Neuron (in vitro differentiated cells): ENCODE measurements around the gene INO80C.

Experiments
- H2AFZ ChIP-seq: one replicate; pipeline ENCODE4 v1.6.1; 2013; ENCODE audit warnings: low read depth, mild to moderate bottlenecking, inconsistent platforms, low read length, moderate library complexity
- H3K27me3 ChIP-seq: one replicate; pipeline ENCODE4 v1.6.1; 2013; ENCODE audit warnings: low read length; ENCODE audit not compliant: insufficient read depth
- H3K36me3 ChIP-seq: one replicate; pipeline ENCODE4 v1.6.1; 2013; ENCODE audit warnings: low read length; ENCODE audit not compliant: insufficient read depth
- H3K4me1 ChIP-seq: one replicate; pipeline ENCODE4 v1.6.1; 2013; ENCODE audit warnings: low read length; ENCODE audit not compliant: insufficient read depth
- H3K4me3 ChIP-seq: 2 replicates; pipeline ENCODE4 v1.5.1; 2013; ENCODE audit warnings: mild to moderate bottlenecking, low read length, moderate library complexity
- H3K9me3 ChIP-seq: one replicate; pipeline ENCODE4 v1.6.1; 2013; ENCODE audit warnings: low read length

INO80C gene

DNA sequence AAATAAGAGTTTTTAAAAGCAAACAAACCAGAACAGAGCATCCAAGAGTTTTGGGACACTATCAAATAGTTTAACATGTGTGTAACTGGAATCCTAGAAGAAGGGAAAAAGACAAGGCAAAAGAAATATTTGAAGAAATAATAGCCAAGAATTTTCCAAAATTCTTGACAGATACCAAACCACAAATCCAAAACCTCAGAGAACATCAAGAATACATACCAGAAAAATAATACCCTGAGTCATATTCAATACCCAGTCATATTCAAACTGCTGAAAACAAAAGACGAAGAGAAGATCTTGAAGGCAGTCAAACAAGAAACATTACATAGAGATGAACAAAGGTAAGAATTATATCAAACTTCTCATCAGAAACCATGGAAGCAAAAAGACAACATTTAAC, 22.9 kb downstream of the INO80C start:
- Histone ChIP-seq H3K4me1 (peaks cover 5% of the 10 kb centered on the region), H3K4me3 (no peak overlapping the region), H3K27me3 (no peaks in the 10 kb centered on the region), H3K9me3 (no peaks in the 10 kb centered on the region), H3K36me3 (peaks cover 2% of the 10 kb centered on the region), H2AFZ (no peak overlapping the region)

DNA sequence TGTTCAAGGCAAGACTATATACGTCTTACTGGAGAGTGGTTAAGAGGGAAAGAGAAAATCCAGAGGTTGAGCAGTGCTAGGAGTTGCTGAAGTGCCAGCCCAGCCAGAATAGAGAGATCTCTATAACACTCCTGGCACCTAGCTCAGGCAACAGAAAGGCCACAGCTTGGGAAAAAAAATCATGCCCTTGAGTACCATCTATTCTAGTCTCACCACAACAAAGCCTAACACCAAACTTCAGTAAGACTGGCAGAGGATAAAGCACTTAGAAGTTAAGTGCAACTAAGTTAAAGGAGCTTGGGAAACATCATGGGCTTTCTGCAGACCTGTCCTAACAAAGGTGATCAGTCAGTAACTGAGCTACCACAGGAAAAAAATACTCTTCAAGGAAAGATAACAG, 24.2 kb downstream of the INO80C start:
- H3K9me3 ChIP-seq: no peaks in the 10 kb centered on the region
- H3K4me1 ChIP-seq: no peaks in the 10 kb centered on the region
- H3K36me3 ChIP-seq: peaks cover 2% of the 10 kb centered on the region
- H3K27me3 ChIP-seq: no peaks in the 10 kb centered on the region
- H2AFZ ChIP-seq: no peak overlapping the region
- H3K4me3 ChIP-seq: no peak overlapping the region

GRCh38 chr18:35470435-35470834, 27.3 kb downstream of the INO80C start:
- Histone ChIP-seq H3K4me3 (no peak overlapping the region), H3K9me3 (no peaks in the 10 kb centered on the region), H3K4me1 (no peaks in the 10 kb centered on the region), H2AFZ (no peak overlapping the region), H3K27me3 (no peaks in the 10 kb centered on the region), H3K36me3 (peaks cover 2% of the 10 kb centered on the region)

GRCh38 chr18:35469725-35470124, 28.0 kb downstream of the INO80C start:
- peaks cover 2% of the 10 kb centered on the region for H3K36me3 ChIP-seq
- H3K4me1 ChIP-seq: no peaks in the 10 kb centered on the region
- no peak overlapping the region for H2AFZ ChIP-seq
- no peaks in the 10 kb centered on the region for H3K27me3 ChIP-seq
- H3K4me3 ChIP-seq: no peak overlapping the region
- H3K9me3 ChIP-seq: no peaks in the 10 kb centered on the region

DNA sequence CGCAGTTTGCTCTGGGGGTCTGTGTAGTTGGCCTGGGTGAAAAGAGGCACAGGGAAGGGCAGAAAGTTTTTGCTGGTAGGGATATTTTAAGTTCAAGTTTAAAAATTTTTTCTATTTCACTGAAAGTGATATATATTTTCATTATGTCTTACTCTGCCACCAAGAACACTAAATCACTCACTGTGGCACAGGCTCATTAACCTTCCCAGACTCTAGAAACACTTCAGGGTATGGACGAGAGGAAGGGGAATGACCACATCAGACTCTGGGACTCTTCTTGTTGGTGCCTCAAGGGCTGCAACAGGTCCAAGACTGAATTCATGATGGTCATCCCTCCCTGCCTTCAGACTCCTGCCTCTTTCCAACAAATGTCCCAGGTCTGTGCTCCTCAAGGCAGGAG, 29.0 kb downstream of the INO80C start:
- Histone ChIP-seq H3K4me3 (no peak overlapping the region), H3K4me1 (no peaks in the 10 kb centered on the region), H3K27me3 (no peaks in the 10 kb centered on the region), H2AFZ (no peak overlapping the region), H3K36me3 (peaks cover 2% of the 10 kb centered on the region), H3K9me3 (no peaks in the 10 kb centered on the region)

DNA sequence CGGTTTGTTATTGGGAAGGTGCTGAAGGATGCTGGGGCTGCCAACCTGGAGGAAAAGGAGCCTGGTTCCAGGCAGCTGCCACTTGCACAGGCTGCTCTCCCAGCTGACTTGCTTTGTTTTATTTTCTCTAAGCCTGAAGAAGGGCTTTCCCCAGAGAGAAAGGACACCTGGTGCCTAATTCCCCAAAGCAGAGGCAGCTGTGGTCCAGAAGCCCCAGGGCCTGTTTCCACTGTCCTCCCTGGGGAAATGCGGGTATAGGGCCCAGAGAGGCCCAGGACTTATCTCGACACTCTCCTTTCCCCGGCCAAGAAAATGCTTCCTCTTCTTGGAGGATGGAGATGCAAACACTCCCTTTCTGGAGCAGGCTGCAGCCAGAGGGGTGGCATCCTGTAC, 30.1 kb downstream of the INO80C start:
- Histone ChIP-seq H3K9me3 (no peaks in the 10 kb centered on the region), H3K27me3 (no peaks in the 10 kb centered on the region), H3K4me1 (no peaks in the 10 kb centered on the region), H3K4me3 (no peak overlapping the region), H2AFZ (no peak overlapping the region), H3K36me3 (no peaks in the 10 kb centered on the region)

- Histone ChIP-seq H3K36me3 (no peaks in the 10 kb centered on the region), H3K27me3 (no peaks in the 10 kb centered on the region), H3K9me3 (no peaks in the 10 kb centered on the region), H3K4me1 (no peaks in the 10 kb centered on the region), H3K4me3 (no peak overlapping the region), H2AFZ (no peak overlapping the region)
These were observed 30.7 kb downstream of the INO80C start for GRCh38 chr18:35466815-35467623.

DNA sequence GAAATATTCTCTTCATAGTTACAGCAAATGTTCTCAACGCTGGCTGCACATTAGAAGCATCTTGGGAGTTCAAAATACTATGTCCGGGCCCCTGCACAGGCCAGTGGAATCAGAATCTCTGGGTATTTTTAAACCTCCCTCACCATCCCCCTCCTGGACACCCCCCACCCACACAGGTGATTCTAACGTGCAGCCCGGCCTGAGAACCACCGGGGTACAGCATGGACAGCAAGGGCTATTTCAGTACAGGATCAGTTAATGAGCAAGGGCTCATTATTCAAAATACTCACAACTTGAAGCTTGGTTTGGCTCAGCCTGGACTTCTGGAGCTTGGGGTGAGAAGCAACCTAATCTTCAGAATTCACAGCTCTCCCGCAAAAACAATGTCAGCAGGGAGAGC, 31.4 kb downstream of the INO80C start:
- Histone ChIP-seq H3K36me3 (no peaks in the 10 kb centered on the region), H3K27me3 (no peaks in the 10 kb centered on the region), H3K4me3 (no peak overlapping the region), H3K4me1 (no peaks in the 10 kb centered on the region), H3K9me3 (no peaks in the 10 kb centered on the region), H2AFZ (no peak overlapping the region)

GRCh38 chr18:35465329-35465728, 32.4 kb downstream of the INO80C start:
- Histone ChIP-seq H3K36me3 (no peaks in the 10 kb centered on the region), H3K4me1 (no peaks in the 10 kb centered on the region), H3K9me3 (no peaks in the 10 kb centered on the region), H2AFZ (no peak overlapping the region), H3K27me3 (no peaks in the 10 kb centered on the region), H3K4me3 (no peak overlapping the region)

- Histone ChIP-seq H3K36me3 (no peaks in the 10 kb centered on the region), H3K9me3 (no peaks in the 10 kb centered on the region), H3K4me1 (no peaks in the 10 kb centered on the region), H3K27me3 (no peaks in the 10 kb centered on the region), H2AFZ (no peak overlapping the region), H3K4me3 (no peak overlapping the region)
These were observed 32.9 kb downstream of the INO80C start for GRCh38 chr18:35464831-35465279.

- no peaks in the 10 kb centered on the region for H3K36me3 ChIP-seq
- no peak overlapping the region for H2AFZ ChIP-seq
- no peaks in the 10 kb centered on the region for H3K9me3 ChIP-seq
These were observed 33.9 kb downstream of the INO80C start for GRCh38 chr18:35463827-35464226.

DNA sequence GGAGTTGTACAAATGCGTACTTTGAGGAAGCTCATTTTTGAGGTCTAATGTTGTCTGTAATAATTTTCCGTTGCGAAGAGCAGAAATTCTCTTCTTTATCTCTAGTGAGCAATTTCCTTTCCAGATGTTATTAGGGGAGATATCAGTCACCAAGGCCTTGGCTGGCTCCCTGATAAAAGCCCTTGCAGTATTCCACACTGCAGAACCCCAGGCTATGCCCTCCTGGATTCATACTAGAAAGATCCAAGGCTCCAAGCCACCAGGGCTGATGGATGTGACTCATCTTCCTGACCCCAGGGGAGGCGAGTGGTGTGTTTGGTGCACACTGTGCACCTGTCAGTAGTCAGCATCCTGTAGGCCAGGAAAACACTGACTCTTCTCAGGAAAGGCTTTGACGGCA, 34.7 kb downstream of the INO80C start:
- Histone ChIP-seq H3K4me3 (no peak overlapping the region), H3K27me3 (no peaks in the 10 kb centered on the region), H3K9me3 (no peaks in the 10 kb centered on the region), H3K36me3 (no peaks in the 10 kb centered on the region), H3K4me1 (no peaks in the 10 kb centered on the region), H2AFZ (no peak overlapping the region)

More at GRCh38 chr18:35463827-35464226, 33.9 kb downstream of the INO80C start:
- Histone ChIP-seq H3K4me3 (no peak overlapping the region), H3K27me3 (no peaks in the 10 kb centered on the region), H3K4me1 (no peaks in the 10 kb centered on the region)

GRCh38 chr18:35460736-35461161, 37.0 kb downstream of the INO80C start:
- H3K4me3 ChIP-seq: no peak overlapping the region
- H2AFZ ChIP-seq: no peak overlapping the region
- no peaks in the 10 kb centered on the region for H3K4me1 ChIP-seq
- no peaks in the 10 kb centered on the region for H3K27me3 ChIP-seq
- no peaks in the 10 kb centered on the region for H3K36me3 ChIP-seq
- H3K9me3 ChIP-seq: no peaks in the 10 kb centered on the region

GRCh38 chr18:35459997-35460396, 37.8 kb downstream of the INO80C start:
- Histone ChIP-seq H3K36me3 (no peaks in the 10 kb centered on the region), H3K4me3 (no peak overlapping the region), H3K27me3 (no peaks in the 10 kb centered on the region), H3K4me1 (no peaks in the 10 kb centered on the region), H3K9me3 (no peaks in the 10 kb centered on the region), H2AFZ (no peak overlapping the region)
